PC-9 (cell line): ENCODE results near the gene ACADVL.

Experiments
- CTCF ChIP-seq: fragments of 200-600 bp; sonication (generic); conservative IDR thresholded peaks from 2 replicates; pipeline ENCODE4 v1.6.1; 2017; ENCODE audit warnings: mixed run types, antibody characterized with exemption, mild to moderate bottlenecking, moderate library complexity
- EZH2 ChIP-seq: fragments of 200-600 bp; sonication (generic); IDR thresholded peaks from 2 replicates; pipeline ENCODE4 v1.8.0; 2017; ENCODE audit warnings: antibody characterized with exemption, low read depth

- no peak for TF ChIP-seq CTCF
- TF ChIP-seq EZH2, result no peak
These were observed 43.4 kb downstream of the ACADVL start for GRCh38 chr17:7262935-7263800.
